ENCODE measurements around the gene BRIP1. TPM values are rescaled to one million over a fixed set of nuclear protein-coding genes. Genes with fewer than 3 reads are reported as not detected.

Gene BRIP1
- total and polyA plus RNA-seq, 9 of the 15 experiments (the other 6 are each of a cell fraction or from before 2014, with no cell fraction given), result 2.4 to 17.5 (median 11.2) TPM

GRCh38 chr17:61647047-61647446 lies 216.3 kb downstream of the BRIP1 start:
- H4K20me1 ChIP-seq (replicated peaks; ENCODE audit: control insufficient read depth, insufficient read depth, low read length), result no peaks in the 10 kb centered on the region
- ATAC-seq, result no peak
- POLR2A ChIA-PET, result interaction anchor here (0.9 kb wide), 1 partner anchor 10 kb away, joined by 3 read pairs; no protein-coding TSS in a partner anchor
- no peak overlapping the region for H3K4me2 ChIP-seq (ENCODE audit: insufficient read depth, low read length)
- no peaks in the 10 kb centered on the region for H3K4me1 ChIP-seq (replicated peaks in 1 of 2; ENCODE audit: control insufficient read depth in 2 of 2, insufficient read depth in 2 of 2, low read length in 2 of 2)
- H2AFZ ChIP-seq (ENCODE audit: low read depth, low read length), result no peak overlapping the region
- peaks cover 6% of the 10 kb centered on the region in 2 experiments; a peak in 3 of 5 replicates for H3K27me3 ChIP-seq (ENCODE audit: control insufficient read depth in 2 of 2, insufficient read depth in 2 of 2, low read length in 2 of 2)
- H3K36me3 ChIP-seq (ENCODE audit: control insufficient read depth, insufficient read depth, low read length), result no peaks in the 10 kb centered on the region
- H3K9ac ChIP-seq (ENCODE audit: insufficient read depth in 1 of 2, low read depth in 2 of 2, low read length in 2 of 2), result no peak overlapping the region
- no TSS peak for BruUV-seq (replicated peaks)
- in situ Hi-C loops (cut with MboI) (no loop called here), intact Hi-C loops (cut with micrococcal nuclease) (no loop called here)
- H3K79me2 ChIP-seq (ENCODE audit: control insufficient read depth, insufficient read depth, low read length), result no peaks in the 10 kb centered on the region
- WGBS (ENCODE audit: insufficient coverage, low coverage, missing lambda C conversion rate), result 4% methylated on average over 2 of the region's 2 CpGs
- no peaks in the 10 kb centered on the region for H3K9me1 ChIP-seq (ENCODE audit: control insufficient read depth, insufficient read depth, low read length)
- no peak for DNase-seq (ENCODE audit: extremely low read depth in 1 of 4, low spot score in 3 of 4)
- H3K4me3 ChIP-seq, result no peak overlapping the region
- no peak overlapping the region for H3K27ac ChIP-seq (ENCODE audit: extremely low read depth, low read depth, low read length)
- CTCF ChIA-PET (ENCODE audit: low intra/inter-chr PET ratio), result no interaction called here
- no peaks in the 10 kb centered on the region for H3K9me3 ChIP-seq (replicated peaks; ENCODE audit: control insufficient read depth, insufficient read depth, low read depth, low read length)
- FAIRE-seq, result no peak
- TF ChIP-seq ELK1 (CRISPR knock-in tag; IDR thresholded peaks at IDR 0.05), result no peak
- no peak for TF ChIP-seq SMC3 (conservative IDR thresholded peaks at IDR 0.05; ENCODE audit: insufficient read depth, low read depth, low read length)
- no peak for TF ChIP-seq HMG20A (CRISPR knock-in tag; conservative IDR thresholded peaks at IDR 0.05)
- no peak for TF ChIP-seq PBX2 (CRISPR knock-in tag; IDR thresholded peaks at IDR 0.05; ENCODE audit: low read depth)
- no peak for TF ChIP-seq PBX2 (tag; conservative IDR thresholded peaks at IDR 0.05; ENCODE audit: low read depth)
- no peak for TF ChIP-seq CREB5 (CRISPR knock-in tag; IDR thresholded peaks at IDR 0.05)
- TF ChIP-seq KDM5B (IDR thresholded peaks at IDR 0.05; ENCODE audit: insufficient replicate concordance, low read depth, low read length), result no peak
- no peak for TF ChIP-seq POLR2AphosphoS2 (IDR thresholded peaks at IDR 0.05; ENCODE audit: low read length)
- no peak for TF ChIP-seq NFE2 (IDR thresholded peaks at IDR 0.05; ENCODE audit: low read depth)
- no peak for TF ChIP-seq SRSF9 (IDR thresholded peaks at IDR 0.05; ENCODE audit: borderline replicate concordance, low read depth, low read length)
- TF ChIP-seq ZNF561 (CRISPR knock-in tag; conservative IDR thresholded peaks at IDR 0.05), result no peak
- TF ChIP-seq ZNF282 (CRISPR knock-in tag; IDR thresholded peaks at IDR 0.05), result no peak
- no peak for TF ChIP-seq CSDE1 (IDR thresholded peaks at IDR 0.05)
- TF ChIP-seq JUNB (CRISPR knock-in tag; conservative IDR thresholded peaks at IDR 0.05), result no peak
- no peak for TF ChIP-seq NCOA6 (IDR thresholded peaks at IDR 0.05)
- TF ChIP-seq ZMIZ1 (IDR thresholded peaks at IDR 0.05; ENCODE audit: low read depth in 2 of 2, low read length in 2 of 2), result no peak
